ENCODE results near the gene RXYLT1.
"Not testable (repeated sequence)": the region's sequence is repeated elsewhere in the genome, so short reads cannot be mapped to it uniquely, and the experiment has no call there.

RXYLT1 gene

GRCh38 chr12:63828867-63829266 is 49.2 kb downstream of the RXYLT1 start:
- no peak for DNase-seq
- Histone ChIP-seq H3K27ac (no peak overlapping the region), H3K4me3 (ENCODE audit: low read depth, low read length) (no peak overlapping the region), H3K27me3 (ENCODE audit: insufficient read depth, low read depth, severe bottlenecking) (no peaks in the 10 kb centered on the region), H3K36me3 (no peaks in the 10 kb centered on the region), H3K9me3 (ENCODE audit: severe bottlenecking) (no peaks in the 10 kb centered on the region)
- no peak for TF ChIP-seq CTCF (IDR thresholded peaks at IDR 0.05; ENCODE audit: low read depth, low read length)

GRCh38 chr12:63836046-63836445 is 56.3 kb downstream of the RXYLT1 start:
- DNase-seq, result no peak
- Histone ChIP-seq H3K36me3 (no peaks in the 10 kb centered on the region), H3K27ac (no peak overlapping the region), H3K4me3 (ENCODE audit: low read depth, low read length) (no peak overlapping the region), H3K27me3 (ENCODE audit: insufficient read depth, low read depth, severe bottlenecking) (no peaks in the 10 kb centered on the region), H3K9me3 (ENCODE audit: severe bottlenecking) (no peaks in the 10 kb centered on the region)
- TF ChIP-seq CTCF (IDR thresholded peaks at IDR 0.05; ENCODE audit: low read depth, low read length), result no peak

GRCh38 chr12:63836936-63837335 is 57.2 kb downstream of the RXYLT1 start:
- H3K36me3 ChIP-seq, result no peaks in the 10 kb centered on the region
- DNase-seq, result no peak
- no peaks in the 10 kb centered on the region for H3K27me3 ChIP-seq (ENCODE audit: insufficient read depth, low read depth, severe bottlenecking)

GRCh38 chr12:63838411-63838810 is 58.7 kb downstream of the RXYLT1 start:
- Histone ChIP-seq H3K9me3 (ENCODE audit: severe bottlenecking) (no peaks in the 10 kb centered on the region), H3K27me3 (ENCODE audit: insufficient read depth, low read depth, severe bottlenecking) (no peaks in the 10 kb centered on the region), H3K4me3 (ENCODE audit: low read depth, low read length) (no peak overlapping the region), H3K27ac (no peak overlapping the region), H3K36me3 (no peaks in the 10 kb centered on the region)
- TF ChIP-seq CTCF (IDR thresholded peaks at IDR 0.05; ENCODE audit: low read depth, low read length), result no peak
- DNase-seq, result no peak

More at GRCh38 chr12:63836936-63837335, 57.2 kb downstream of the RXYLT1 start:
- Histone ChIP-seq H3K4me3 (ENCODE audit: low read depth, low read length) (no peak overlapping the region), H3K9me3 (ENCODE audit: severe bottlenecking) (no peaks in the 10 kb centered on the region), H3K27ac (no peak overlapping the region)
- TF ChIP-seq CTCF (IDR thresholded peaks at IDR 0.05; ENCODE audit: low read depth, low read length), result no peak

- Histone ChIP-seq H3K9me3 (ENCODE audit: severe bottlenecking) (no peaks in the 10 kb centered on the region), H3K27me3 (ENCODE audit: insufficient read depth, low read depth, severe bottlenecking) (no peaks in the 10 kb centered on the region), H3K27ac (no peak overlapping the region), H3K4me3 (ENCODE audit: low read depth, low read length) (no peak overlapping the region), H3K36me3 (no peaks in the 10 kb centered on the region)
- TF ChIP-seq CTCF (IDR thresholded peaks at IDR 0.05; ENCODE audit: low read depth, low read length), result no peak
- no peak for DNase-seq
These were observed 61.3 kb downstream of the RXYLT1 start for GRCh38 chr12:63841011-63841410.

- Histone ChIP-seq H3K27me3 (ENCODE audit: insufficient read depth, low read depth, severe bottlenecking) (no peaks in the 10 kb centered on the region), H3K4me3 (ENCODE audit: low read depth, low read length) (no peak overlapping the region), H3K36me3 (no peaks in the 10 kb centered on the region), H3K27ac (no peak overlapping the region), H3K9me3 (ENCODE audit: severe bottlenecking) (no peaks in the 10 kb centered on the region)
- no peak for DNase-seq
- TF ChIP-seq CTCF (IDR thresholded peaks at IDR 0.05; ENCODE audit: low read depth, low read length), result no peak
These were observed 61.9 kb downstream of the RXYLT1 start for GRCh38 chr12:63841571-63841970.

GRCh38 chr12:63842750-63843149 is 63.0 kb downstream of the RXYLT1 start:
- H3K27ac ChIP-seq; H3K27me3 ChIP-seq (ENCODE audit: insufficient read depth, low read depth, severe bottlenecking); DNase-seq; H3K36me3 ChIP-seq; H3K9me3 ChIP-seq (ENCODE audit: severe bottlenecking); H3K4me3 ChIP-seq (ENCODE audit: low read depth, low read length): not testable (repeated sequence)

Measured in WERI-Rb-1 (cell line).